Measurements from ENCODE around the gene FAM43A.

FAM43A gene

DNA sequence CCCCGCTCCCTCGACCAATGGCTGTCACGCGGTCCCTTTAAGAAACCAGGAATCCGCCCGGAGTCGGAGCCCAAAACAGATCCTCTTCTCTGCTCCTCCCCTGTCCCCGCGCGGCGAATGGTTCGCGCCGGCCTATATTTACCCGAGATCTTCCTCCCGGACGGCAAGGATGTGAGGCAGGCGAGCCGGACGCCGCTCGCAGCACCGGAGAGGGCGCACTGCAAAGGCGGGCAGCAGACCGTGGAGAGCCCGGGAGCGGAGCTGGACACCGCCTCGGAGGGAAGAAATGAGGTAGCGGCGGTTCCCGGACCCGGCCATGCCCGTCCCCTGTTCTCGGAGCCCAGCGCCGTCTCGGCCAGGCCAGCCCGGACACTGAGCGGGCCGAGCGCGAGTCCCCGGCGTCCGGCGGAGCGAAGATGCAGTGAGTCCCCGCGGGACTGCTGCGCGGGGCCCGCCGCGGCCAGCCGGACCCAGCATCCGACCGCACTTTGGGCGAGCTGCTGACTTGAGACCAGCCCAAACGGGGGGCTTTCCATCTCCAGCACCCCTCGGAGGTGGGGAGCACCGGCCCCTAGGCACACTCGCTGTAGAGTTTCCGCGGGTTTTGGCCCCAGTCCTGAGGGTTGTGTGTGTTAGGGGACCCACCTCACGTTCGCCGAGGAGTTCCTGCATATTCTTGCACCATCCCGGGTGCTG, at the start of gene FAM43A:
Gene FAM43A (plus strand): TSS at position 166 of the 696 bp plus-strand sequence. CDS start 944 bp downstream, outside the sequence.
- DNase-seq = peak; percentile 93

DNA sequence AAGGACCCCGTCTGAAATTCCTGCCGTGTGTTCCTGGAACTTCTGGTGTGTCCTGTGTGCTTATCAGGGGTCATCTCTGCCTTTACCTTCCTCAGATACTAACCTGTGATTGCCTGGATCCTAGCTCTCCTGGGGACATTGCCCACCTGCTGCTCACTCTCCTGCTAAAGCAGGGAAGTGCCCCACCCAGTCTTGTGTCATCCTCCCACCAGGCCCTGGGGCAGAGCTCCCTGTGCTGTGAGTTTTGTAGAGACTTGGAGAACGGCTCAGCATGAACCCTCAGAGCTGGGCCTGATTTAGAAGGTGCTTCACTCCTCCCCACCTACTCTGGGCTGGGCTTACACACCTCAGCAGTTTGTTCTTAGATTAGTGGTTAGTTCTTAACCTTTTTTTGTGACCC, 48.6 kb upstream of the FAM43A start:
- DNase-seq = no peak

DNA sequence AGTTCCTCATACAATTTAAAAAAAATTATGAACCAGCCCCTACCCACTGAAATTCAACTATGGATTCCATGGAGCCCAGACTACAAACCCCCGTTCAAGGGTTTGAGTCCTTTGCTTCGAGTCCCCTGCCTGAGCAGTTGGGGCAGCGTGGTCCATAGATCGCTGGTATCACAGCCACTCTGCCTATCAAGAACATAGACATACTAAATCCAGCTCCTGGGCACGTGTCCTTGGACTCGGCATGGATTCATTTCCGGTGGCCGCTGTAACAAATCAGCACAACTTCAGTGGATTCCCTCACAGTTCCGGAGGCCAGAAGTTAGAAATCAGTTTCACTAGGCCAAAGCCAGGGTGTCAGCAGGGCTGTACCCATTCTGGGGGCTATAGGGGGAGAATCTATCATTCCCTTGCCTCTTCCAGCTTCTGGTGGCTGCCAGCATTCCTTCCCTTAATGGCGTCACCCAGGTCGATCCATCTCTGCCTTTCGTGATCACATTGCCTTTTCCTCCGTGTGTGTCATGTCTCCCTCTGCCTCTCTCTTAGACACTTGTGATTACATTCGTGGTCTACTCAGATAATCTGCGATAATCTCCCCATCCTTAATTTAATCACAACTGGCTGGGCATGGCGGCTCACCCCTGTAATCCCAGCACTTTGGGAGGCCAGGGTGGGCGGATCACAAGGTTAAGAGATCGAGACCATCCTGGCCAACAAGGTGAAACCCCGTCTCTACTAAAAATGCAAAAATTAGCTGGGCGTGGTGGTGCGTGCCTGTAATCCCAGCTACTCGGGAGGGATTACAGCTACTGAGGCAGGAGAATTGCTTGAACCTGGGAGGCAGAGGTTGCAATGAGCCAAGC, 47.9 kb upstream of the FAM43A start:
- no peak for DNase-seq

DNA sequence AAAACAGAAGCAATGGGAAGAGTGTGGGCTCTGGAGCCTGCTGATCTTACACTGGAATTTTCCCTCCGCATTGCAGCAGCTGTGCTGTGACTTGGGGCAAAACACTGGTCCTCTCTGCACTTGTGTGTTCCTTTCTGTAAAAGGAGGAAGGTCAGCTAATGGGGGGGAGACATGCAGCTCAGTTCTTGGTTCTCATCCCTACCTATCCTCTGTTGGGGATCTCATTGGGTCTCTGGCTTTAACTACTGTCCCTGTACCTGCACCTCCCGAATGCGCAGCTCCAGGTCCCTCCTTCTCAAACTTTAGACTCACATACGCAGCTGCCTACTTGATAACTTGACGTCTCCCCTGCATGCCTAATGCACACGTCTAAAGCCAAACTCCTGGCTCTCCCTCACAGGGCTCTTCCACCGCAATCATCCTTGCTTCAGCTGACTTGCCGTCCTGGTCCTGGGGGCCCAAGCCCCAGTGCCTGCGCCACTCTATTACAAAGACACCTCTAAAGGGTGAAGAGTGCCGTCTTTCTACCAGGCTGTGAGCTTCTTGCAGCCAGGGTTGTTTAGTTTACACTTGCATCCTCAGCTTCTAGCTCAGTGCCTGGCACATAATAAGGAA, 46.6 kb upstream of the FAM43A start:
- DNase-seq = no peak

GRCh38 chr3:194640829-194641228, 44.9 kb upstream of the FAM43A start:
- no peak for DNase-seq

DNA sequence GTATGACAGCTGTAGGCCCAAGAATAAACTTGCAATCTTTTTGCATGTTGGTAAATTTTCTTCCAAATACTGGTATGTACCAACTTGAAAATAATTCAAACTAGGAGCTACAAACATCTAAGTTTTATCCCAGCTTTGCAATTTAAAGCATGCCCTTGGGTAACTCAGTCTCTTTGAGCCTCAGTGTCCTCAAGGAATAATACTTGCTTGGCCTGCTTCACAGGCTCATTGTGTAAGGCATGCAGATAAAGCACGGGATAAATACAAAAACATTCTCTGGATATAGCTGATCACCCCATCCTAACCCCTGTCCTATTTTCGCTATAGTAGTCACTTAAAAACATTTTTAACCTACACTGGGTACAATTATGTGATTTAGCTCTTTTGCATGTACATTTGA, 42.9 kb upstream of the FAM43A start:
- no peak for DNase-seq

DNA sequence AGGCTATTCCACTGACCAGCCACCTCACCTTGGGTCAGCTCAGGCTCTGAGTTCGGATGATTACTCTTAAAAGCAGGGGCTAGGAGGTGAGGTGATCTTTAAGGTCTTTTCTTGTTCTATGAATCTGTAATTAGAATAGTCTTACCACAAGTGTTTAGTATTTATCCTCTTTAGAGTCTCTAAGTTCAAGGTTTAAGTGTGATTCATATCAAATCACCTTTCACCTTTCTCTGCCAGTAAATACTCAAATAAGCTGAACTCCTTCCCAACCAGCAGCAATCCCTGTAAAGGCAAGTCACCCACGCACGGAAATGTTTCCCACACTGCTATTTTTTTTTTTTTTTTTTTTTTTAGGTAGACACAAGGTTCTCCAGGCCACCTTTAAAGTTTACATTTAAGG, 37.9 kb upstream of the FAM43A start:
- no peak for DNase-seq

GRCh38 chr3:194654443-194654842, 31.2 kb upstream of the FAM43A start:
- DNase-seq = no peak

DNA sequence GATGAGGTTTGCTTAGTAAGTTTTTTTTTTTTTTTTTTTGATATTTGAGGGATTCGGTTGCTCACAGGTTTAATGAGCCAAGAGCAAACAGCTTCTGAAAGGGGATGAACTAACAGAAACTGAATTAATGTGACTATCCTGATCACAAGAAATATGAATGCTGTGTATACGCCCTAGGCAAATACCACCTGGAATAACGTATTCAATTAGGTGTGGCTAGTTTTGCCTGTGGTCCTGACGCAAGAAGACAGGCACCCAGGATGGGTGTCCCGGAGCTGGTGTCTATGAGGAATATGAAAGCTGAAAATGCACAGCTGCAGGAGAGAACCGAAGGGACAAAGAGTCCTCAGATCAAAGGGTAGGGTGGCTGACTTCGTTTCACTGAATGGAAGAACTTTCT, 28.2 kb upstream of the FAM43A start:
- no peak for DNase-seq

DNA sequence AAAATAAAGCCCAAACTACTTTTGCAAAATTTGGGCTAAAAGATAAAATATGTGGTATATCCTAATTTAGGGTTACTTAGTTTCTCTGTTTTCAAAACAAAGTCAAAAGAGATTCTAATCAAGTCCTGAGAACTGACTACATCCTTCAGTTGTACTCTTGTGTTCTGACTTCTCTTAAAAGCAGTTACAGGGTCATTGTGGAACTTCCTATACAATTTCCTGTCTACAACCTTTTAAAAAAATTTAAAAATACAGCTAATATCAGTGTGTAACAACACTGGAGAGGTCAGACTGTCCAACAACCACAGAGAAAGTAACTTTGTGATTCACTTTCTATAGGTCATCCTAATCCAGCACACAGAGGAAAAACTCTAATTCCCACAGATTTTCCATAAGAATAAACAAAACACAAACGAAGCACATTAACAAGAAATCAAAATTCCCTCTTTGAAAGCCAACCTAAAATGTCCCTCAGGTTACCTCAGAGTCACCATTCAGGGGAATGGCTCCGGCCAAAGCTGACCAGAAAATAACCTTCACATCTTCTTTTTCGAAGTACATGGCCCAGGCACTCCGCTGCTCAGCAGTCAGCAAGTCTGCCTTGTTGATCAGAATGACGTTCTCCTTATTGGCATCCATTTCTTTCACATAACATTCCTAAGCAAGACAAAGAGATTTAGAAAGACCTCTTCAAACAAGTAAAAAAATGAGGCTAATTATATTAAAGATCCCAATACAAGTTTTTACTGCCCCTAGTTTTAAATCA, 27.0 kb upstream of the FAM43A start:
- DNase-seq = no peak

DNA sequence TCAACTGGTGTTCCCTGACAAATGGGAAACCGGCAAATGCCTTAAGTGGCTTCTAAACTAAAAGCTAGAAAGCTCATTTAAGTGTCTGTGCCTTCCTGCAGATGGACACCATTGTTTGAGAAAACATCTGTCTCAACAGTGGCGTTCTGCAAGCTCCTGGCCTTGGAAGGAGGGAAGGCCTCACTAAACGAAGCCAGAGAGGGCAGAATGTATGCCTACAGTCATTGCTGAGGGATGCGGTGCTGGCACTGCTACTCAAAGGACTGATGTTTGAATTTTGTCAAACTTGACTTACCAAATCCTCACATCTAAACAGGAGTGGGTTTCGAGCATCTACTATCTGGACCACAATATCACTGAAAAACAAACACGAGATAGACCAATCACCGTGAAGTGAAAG, 25.9 kb upstream of the FAM43A start:
- no peak for DNase-seq

GRCh38 chr3:194661374-194661773, 24.3 kb upstream of the FAM43A start:
- DNase-seq = no peak

- no peak for DNase-seq
Observed at GRCh38 chr3:194661946-194662345, 23.7 kb upstream of the FAM43A start.

DNA sequence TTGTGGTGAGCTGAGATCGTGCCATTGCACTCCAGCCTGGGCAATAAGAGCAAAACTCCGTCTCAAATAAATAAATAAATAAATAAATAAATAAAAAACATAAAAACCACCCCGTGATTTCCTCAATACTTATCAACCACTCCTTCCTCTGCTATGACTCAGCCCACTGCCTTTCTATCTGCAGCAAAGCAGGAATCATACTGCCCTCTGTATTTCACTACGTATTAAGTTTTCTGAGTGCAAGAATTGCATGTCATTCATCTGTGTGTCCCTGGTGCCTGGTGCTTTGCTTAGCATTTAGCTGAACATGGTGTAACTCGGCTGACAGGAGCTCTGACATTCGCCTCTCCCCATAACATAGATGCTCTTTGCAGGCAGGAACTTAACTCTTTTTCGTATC, 20.8 kb upstream of the FAM43A start:
- no peak for DNase-seq

DNA sequence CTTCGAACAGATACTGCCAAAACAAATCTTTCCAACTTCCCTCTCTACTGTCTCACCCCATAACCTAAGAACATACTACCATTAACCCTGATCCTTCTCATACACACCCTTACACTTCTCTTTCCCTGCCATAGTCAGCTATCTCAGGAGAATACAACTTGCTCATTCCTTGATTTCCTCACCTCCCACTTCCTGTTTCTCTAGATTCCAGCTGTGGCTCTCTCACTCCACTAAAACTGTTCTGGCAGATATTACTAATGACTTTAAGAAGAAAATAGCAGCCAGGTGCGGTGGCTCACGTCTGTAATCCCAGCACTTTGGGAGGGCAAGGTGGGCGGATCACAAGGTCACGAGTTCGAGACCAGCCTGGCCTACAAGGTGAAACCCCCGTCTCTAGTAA, 18.3 kb upstream of the FAM43A start:
- no peak for DNase-seq

GRCh38 chr3:194671511-194671899, 14.2 kb upstream of the FAM43A start:
- peak; percentile 22 for DNase-seq

DNA sequence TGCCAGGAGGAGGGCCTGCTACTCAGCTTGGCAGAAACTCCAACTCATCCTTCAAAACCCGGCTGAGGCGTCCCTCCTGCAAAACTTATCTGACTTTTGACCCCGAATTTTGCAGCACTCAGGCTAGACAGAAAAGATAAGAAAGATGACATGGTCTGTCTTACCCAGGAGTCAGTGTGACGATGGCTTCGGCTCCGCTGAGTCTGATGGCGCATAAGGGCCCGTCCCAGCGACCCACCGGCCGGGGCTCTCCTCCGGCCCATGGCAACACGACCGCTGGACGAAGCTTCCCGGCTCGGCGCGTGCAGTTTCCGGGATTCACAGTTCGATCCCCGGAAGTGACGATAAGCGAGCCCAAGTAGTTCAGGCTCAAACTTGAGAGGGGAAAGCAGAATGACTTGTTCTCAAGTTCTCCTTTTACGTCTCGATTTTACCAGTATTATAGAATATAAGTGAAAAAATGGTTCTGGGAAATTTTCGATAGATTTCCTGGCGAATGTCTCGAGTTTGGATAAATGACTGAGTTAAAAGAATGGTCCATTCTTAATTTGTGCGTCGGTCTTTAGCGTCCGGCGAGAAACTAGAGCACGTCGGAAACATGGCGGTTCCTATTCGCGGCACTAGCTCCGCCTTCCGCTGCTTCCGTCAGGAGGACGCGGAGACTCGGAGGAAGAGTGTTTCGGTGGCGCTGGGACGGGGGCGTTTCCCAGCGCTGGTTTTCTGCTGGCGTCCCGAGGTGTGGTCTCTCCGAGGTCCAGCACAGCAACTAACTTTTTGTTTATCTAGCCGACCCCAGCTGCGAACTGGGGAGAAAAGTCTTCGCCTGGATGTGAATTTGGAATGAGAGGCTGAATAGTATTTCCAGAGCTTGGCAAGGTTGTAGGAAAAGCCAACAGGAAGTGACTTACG, 13.5 kb upstream of the FAM43A start, which contains the start of gene LSG1:
Gene LSG1 (minus strand): TSS at position 292 of the 909 bp plus-strand sequence. CDS start 29 bp downstream, at position 263.
- DNase-seq = peak; percentile 100

DNA sequence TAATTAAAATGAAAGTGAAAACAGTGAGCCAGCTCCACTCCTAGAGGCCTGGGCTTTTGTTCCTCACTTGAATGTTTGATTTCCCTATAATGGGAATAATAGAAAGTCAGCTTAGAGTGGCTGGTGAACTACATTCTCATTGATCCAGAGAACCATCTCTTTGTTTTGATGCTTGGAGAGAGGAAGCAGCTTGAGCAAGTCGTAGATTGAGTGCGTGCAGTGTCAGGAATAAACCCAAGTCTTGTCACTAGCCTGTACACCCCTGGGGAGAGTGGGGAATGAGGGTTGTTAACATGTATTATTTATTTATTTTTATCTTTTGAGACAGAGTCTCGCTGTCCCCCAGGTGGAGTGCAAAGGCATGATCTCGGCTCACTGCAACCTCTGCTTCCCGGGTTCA, 12.8 kb upstream of the FAM43A start:
- DNase-seq = peak; percentile 30

GRCh38 chr3:194673761-194674160, 11.9 kb upstream of the FAM43A start:
- no peak for DNase-seq

DNA sequence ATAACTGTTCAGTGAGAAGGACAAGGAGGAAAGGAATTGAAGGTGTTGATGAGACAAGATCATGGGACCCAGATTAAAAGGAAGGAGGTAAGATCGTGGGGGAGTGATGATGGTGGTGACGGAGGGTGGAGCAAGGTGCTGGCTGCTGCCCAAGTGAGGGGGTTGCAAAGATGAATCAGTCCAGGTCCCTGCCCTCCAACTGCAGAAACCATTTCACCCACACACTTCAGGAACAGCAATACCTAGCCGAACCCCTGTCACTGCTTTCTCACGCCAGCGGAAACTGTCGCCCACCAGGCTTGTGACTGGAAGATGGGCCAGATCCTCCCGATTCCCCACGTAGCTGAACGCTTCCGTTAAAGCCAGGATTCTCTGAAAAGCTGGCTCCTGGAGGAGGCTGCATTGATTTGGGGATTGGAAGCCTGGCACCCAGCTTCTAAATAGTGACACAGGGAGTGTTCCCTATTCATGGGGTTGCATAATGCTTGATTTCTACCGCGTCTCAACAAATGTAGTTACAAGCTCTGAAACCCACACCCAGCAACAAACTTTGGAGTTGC, 10.5 kb upstream of the FAM43A start:
- DNase-seq = no peak

DNA sequence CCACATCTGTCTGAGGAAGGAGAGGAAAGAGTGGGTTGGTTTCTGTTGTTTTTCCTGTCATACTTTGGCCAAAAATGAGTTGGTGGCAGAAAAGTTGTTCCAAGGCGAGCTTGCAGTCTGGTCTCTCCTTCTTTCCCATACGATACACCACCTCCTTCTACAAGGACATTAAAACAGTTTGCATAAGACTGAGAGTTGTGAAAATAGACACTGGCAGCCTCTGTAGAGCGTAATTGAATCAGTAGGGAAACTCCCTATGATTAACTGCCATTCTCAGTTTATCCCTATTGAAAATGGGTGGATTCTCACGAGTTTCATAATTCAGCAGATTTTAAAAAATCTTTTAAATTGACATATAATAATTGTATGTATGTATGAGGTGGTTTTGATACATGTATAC, 10.0 kb upstream of the FAM43A start:
- DNase-seq = no peak

- no peak for DNase-seq
Observed at GRCh38 chr3:194676471-194676870, 9.2 kb upstream of the FAM43A start.

All from NCI-H774 (cell line).